ENCODE measurements around the gene LRP8. TPM values are rescaled to one million over a fixed set of nuclear protein-coding genes. Genes with fewer than 3 reads are reported as not detected.

LRP8 gene
- total RNA-seq, 1 experiment from 2014 or later, result 69.5 TPM

DNA sequence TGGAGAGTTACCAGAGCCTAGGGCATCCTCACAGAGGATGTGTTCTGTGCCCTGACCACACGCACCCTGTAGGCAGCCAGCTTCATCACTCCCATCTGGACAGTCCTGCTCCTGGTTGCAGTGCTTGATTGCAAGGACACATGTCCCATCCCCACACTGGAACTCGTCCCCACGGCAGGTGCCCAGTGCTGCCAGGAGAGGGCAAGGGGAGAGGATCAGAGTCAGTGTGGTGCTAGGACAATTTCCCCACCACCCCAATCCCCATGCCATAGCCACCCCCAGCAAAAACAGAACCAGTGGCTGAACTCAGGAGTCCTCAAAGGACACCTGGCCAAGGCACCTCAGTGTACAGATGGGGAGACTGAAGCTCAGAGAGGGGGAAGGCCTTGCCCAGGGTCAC is 52.3 kb downstream of the LRP8 start:
- TF ChIP-seq ZNF425 (CRISPR knock-in tag; conservative IDR thresholded peaks at IDR 0.05) (no peak), GABPB1 (CRISPR knock-in tag; IDR thresholded peaks at IDR 0.05) (no peak), ZNF121 (CRISPR knock-in tag; IDR thresholded peaks at IDR 0.05) (no peak), EMX1 (CRISPR knock-in tag; IDR thresholded peaks at IDR 0.05) (no peak), FOXP1 (CRISPR knock-in tag; IDR thresholded peaks at IDR 0.05; ENCODE audit: borderline replicate concordance) (no peak), CREM (CRISPR knock-in tag; IDR thresholded peaks at IDR 0.05) (no peak), TEAD1 (CRISPR knock-in tag; IDR thresholded peaks at IDR 0.05) (no peak), ZNF396 (CRISPR knock-in tag; IDR thresholded peaks at IDR 0.05; ENCODE audit: borderline replicate concordance) (no peak)
- TF ChIP-seq, protein P1, sequence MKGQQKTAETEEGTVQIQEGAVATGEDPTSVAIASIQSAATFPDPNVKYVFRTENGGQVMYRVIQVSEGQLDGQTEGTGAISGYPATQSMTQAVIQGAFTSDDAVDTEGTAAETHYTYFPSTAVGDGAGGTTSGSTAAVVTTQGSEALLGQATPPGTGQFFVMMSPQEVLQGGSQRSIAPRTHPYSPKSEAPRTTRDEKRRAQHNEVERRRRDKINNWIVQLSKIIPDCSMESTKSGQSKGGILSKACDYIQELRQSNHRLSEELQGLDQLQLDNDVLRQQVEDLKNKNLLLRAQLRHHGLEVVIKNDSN (CRISPR knock-in tag; IDR thresholded peaks at IDR 0.05), result no peak
- TF ChIP-seq, protein P2, sequence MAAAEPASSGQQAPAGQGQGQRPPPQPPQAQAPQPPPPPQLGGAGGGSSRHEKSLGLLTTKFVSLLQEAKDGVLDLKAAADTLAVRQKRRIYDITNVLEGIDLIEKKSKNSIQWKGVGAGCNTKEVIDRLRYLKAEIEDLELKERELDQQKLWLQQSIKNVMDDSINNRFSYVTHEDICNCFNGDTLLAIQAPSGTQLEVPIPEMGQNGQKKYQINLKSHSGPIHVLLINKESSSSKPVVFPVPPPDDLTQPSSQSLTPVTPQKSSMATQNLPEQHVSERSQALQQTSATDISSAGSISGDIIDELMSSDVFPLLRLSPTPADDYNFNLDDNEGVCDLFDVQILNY (CRISPR knock-in tag; IDR thresholded peaks at IDR 0.05), result no peak
- TF ChIP-seq, protein P3, sequence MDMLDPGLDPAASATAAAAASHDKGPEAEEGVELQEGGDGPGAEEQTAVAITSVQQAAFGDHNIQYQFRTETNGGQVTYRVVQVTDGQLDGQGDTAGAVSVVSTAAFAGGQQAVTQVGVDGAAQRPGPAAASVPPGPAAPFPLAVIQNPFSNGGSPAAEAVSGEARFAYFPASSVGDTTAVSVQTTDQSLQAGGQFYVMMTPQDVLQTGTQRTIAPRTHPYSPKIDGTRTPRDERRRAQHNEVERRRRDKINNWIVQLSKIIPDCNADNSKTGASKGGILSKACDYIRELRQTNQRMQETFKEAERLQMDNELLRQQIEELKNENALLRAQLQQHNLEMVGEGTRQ (CRISPR knock-in tag; IDR thresholded peaks at IDR 0.05), result no peak
- TF ChIP-seq, protein P4, sequence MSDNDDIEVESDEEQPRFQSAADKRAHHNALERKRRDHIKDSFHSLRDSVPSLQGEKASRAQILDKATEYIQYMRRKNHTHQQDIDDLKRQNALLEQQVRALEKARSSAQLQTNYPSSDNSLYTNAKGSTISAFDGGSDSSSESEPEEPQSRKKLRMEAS (CRISPR knock-in tag; IDR thresholded peaks at IDR 0.05), result no peak
- ChIA-PET CTCF (interaction anchor here (0.6 to 0.9 kb wide), 3 partner anchors 15 to 121 kb away, joined by 3 to 4 read pairs (median 3); no protein-coding TSS in a partner anchor), POLR2A (interaction anchor here (1.3 kb wide), 1 partner anchor 13 kb away, joined by 3 read pairs; no protein-coding TSS in a partner anchor)
- no peaks in the 10 kb centered on the region for H3K27me3 Mint-ChIP-seq (ENCODE audit: low read depth)
- no peaks in the 10 kb centered on the region for H3K9me3 Mint-ChIP-seq
- H3K4me1 Mint-ChIP-seq, result no peaks in the 10 kb centered on the region
- DNase-seq (ENCODE audit: low spot score), result no peak
- H3K4me3 Mint-ChIP-seq, result no peak overlapping the region
- ATAC-seq, result no peak
- no peak overlapping the region for H3K27ac Mint-ChIP-seq
- H3K36me3 Mint-ChIP-seq, result peaks cover 63% of the 10 kb centered on the region

DNA sequence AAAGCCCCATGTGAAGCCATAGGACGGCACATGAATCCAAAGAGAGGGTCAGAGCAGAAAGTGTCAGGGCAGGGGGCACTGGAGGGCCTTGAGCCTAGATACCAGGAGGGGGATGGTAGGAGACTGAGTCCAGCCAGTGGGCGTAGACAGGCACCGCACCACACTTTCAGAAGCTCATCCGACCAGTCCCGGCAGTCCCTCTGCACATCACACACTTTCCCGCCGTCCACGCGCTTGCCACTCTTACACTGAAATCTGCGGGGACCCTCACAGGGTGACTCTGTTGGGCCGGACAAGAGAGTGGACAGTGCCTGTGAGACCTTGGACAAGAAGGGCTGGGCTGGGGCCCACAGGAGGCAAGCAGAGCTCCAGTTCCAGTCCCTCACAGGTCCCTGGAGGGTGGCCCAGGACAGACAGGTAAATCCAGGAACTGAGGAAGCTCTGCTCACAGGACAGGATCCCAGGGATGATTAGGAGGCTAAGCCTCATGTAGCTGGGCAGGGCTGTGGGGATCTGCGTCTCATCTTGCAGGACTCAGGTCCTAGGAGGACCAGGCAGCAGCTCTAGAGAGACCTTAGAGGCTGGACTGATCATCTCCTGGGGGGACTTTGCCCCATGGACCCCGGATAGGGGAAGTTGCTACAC is 53.2 kb downstream of the LRP8 start:
- Mint-ChIP-seq H3K4me3 (no peak overlapping the region), H3K4me1 (no peaks in the 10 kb centered on the region), H3K9me3 (no peaks in the 10 kb centered on the region), H3K27ac (no peak overlapping the region), H3K27me3 (ENCODE audit: low read depth) (no peaks in the 10 kb centered on the region), H3K36me3 (peaks cover 62% of the 10 kb centered on the region)
- ChIA-PET POLR2A (no interaction called here), CTCF (no interaction called here)
- ATAC-seq (no peak), DNase-seq (ENCODE audit: low spot score) (no peak)
- TF ChIP-seq, protein P5, sequence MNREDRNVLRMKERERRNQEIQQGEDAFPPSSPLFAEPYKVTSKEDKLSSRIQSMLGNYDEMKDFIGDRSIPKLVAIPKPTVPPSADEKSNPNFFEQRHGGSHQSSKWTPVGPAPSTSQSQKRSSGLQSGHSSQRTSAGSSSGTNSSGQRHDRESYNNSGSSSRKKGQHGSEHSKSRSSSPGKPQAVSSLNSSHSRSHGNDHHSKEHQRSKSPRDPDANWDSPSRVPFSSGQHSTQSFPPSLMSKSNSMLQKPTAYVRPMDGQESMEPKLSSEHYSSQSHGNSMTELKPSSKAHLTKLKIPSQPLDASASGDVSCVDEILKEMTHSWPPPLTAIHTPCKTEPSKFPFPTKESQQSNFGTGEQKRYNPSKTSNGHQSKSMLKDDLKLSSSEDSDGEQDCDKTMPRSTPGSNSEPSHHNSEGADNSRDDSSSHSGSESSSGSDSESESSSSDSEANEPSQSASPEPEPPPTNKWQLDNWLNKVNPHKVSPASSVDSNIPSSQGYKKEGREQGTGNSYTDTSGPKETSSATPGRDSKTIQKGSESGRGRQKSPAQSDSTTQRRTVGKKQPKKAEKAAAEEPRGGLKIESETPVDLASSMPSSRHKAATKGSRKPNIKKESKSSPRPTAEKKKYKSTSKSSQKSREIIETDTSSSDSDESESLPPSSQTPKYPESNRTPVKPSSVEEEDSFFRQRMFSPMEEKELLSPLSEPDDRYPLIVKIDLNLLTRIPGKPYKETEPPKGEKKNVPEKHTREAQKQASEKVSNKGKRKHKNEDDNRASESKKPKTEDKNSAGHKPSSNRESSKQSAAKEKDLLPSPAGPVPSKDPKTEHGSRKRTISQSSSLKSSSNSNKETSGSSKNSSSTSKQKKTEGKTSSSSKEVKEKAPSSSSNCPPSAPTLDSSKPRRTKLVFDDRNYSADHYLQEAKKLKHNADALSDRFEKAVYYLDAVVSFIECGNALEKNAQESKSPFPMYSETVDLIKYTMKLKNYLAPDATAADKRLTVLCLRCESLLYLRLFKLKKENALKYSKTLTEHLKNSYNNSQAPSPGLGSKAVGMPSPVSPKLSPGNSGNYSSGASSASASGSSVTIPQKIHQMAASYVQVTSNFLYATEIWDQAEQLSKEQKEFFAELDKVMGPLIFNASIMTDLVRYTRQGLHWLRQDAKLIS (CRISPR knock-in tag; IDR thresholded peaks at IDR 0.05; ENCODE audit: borderline replicate concordance), result no peak
- TF ChIP-seq ZNF396 (CRISPR knock-in tag; IDR thresholded peaks at IDR 0.05; ENCODE audit: borderline replicate concordance) (no peak), MYBL2 (CRISPR knock-in tag; IDR thresholded peaks at IDR 0.05) (no peak), SOX15 (CRISPR knock-in tag; IDR thresholded peaks at IDR 0.05) (no peak), PRDM15 (CRISPR knock-in tag; IDR thresholded peaks at IDR 0.05) (no peak), ZNF138 (CRISPR knock-in tag; conservative IDR thresholded peaks at IDR 0.05) (no peak), GTF2I (CRISPR knock-in tag; conservative IDR thresholded peaks at IDR 0.05) (no peak)
- TF ChIP-seq, protein P6, sequence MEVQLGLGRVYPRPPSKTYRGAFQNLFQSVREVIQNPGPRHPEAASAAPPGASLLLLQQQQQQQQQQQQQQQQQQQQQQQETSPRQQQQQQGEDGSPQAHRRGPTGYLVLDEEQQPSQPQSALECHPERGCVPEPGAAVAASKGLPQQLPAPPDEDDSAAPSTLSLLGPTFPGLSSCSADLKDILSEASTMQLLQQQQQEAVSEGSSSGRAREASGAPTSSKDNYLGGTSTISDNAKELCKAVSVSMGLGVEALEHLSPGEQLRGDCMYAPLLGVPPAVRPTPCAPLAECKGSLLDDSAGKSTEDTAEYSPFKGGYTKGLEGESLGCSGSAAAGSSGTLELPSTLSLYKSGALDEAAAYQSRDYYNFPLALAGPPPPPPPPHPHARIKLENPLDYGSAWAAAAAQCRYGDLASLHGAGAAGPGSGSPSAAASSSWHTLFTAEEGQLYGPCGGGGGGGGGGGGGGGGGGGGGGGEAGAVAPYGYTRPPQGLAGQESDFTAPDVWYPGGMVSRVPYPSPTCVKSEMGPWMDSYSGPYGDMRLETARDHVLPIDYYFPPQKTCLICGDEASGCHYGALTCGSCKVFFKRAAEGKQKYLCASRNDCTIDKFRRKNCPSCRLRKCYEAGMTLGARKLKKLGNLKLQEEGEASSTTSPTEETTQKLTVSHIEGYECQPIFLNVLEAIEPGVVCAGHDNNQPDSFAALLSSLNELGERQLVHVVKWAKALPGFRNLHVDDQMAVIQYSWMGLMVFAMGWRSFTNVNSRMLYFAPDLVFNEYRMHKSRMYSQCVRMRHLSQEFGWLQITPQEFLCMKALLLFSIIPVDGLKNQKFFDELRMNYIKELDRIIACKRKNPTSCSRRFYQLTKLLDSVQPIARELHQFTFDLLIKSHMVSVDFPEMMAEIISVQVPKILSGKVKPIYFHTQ (CRISPR knock-in tag; IDR thresholded peaks at IDR 0.05), result no peak
